Cardiac fibroblast (primary cell): ENCODE data around the gene NR4A2.
A peak's percentile ranks its signal among the peaks of the same experiment; 100 is the strongest.

Experiments used
- DNase-seq, 2 donors: peaks; one replicate each; pipeline versions ENCODE4 v3.0.0 to v3.0.0-alpha.2; 2010; ENCODE audit warnings: low read depth in 2 of 2
- H3K4me3 ChIP-seq, 2 donors: replicated peaks in 1 of 2; 1 replicate in 1 of 2; 2 replicates in 1 of 2; pipeline ENCODE4 v1.5.1; 2011; ENCODE audit warnings: low read depth in 2 of 2, low read length in 2 of 2, mild to moderate bottlenecking in 2 of 2, moderate library complexity in 1 of 2
- CTCF ChIP-seq: IDR thresholded peaks from one replicate; pipeline ENCODE4 v1.5.1; 2011; ENCODE audit warnings: low read depth, mild to moderate bottlenecking, low read length, inconsistent platforms

The NR4A2 gene

GRCh38 chr2:156356014-156356754 is 23.7 kb upstream of the NR4A2 start:
- peak in 1 of 2 donors; percentile 60 for DNase-seq
- no peak for TF ChIP-seq CTCF
- H3K4me3 ChIP-seq: no peak overlapping the region

GRCh38 chr2:156352911-156353310 is 20.4 kb upstream of the NR4A2 start:
- H3K4me3 ChIP-seq: no peak overlapping the region
- no peak for DNase-seq
- no peak for TF ChIP-seq CTCF

GRCh38 chr2:156350374-156351142 is 18.0 kb upstream of the NR4A2 start:
- no peak overlapping the region for H3K4me3 ChIP-seq
- TF ChIP-seq CTCF: no peak
- no peak for DNase-seq

GRCh38 chr2:156349605-156350004 is 17.1 kb upstream of the NR4A2 start:
- no peak for TF ChIP-seq CTCF
- H3K4me3 ChIP-seq: no peak overlapping the region
- no peak for DNase-seq

- no peak overlapping the region for H3K4me3 ChIP-seq
- TF ChIP-seq CTCF: no peak
- DNase-seq: no peak
These were observed 16.6 kb upstream of the NR4A2 start for GRCh38 chr2:156349161-156349560.

GRCh38 chr2:156347431-156347830 is 14.9 kb upstream of the NR4A2 start:
- no peak for DNase-seq
- no peak for TF ChIP-seq CTCF
- no peak overlapping the region for H3K4me3 ChIP-seq
